KMS-11 (cell line): ENCODE data around the gene GRID1.

ENCODE experiments used
- H2AFZ ChIP-seq: fragments of 200-600 bp; sonication (generic); 2 replicates; pipeline ENCODE4 v1.6.1; 2016; ENCODE audit warnings: antibody characterized with exemption, mixed run types, low read depth
- H3K27ac ChIP-seq: fragments of 200-600 bp; sonication (generic); 2 replicates; pipeline ENCODE4 v1.6.1; 2016; ENCODE audit warnings: mild to moderate bottlenecking, mixed run types
- H3K27me3 ChIP-seq: fragments of 200-600 bp; sonication (generic); 2 replicates; pipeline ENCODE4 v1.6.1; 2017; ENCODE audit warnings: mild to moderate bottlenecking, low read depth, mixed run types, moderate library complexity; ENCODE audit not compliant: insufficient read depth
- H3K36me3 ChIP-seq: fragments of 200-600 bp; sonication (generic); 2 replicates; pipeline ENCODE4 v1.6.1; 2017; ENCODE audit warnings: mild to moderate bottlenecking, mixed run types; ENCODE audit not compliant: insufficient read depth
- H3K4me1 ChIP-seq: fragments of 200-600 bp; sonication (generic); 2 replicates; pipeline ENCODE4 v1.6.1; 2016; ENCODE audit warnings: mild to moderate bottlenecking, low read depth, mixed run types; ENCODE audit not compliant: poor library complexity, severe bottlenecking
- H3K4me2 ChIP-seq: fragments of 200-600 bp; sonication (generic); 2 replicates; pipeline ENCODE4 v1.7.0; 2016; ENCODE audit warnings: mild to moderate bottlenecking, mixed run types
- H3K4me3 ChIP-seq: fragments of 200-600 bp; sonication (generic); IDR thresholded peaks from 2 replicates; pipeline ENCODE4 v1.6.1; 2017; ENCODE audit warnings: low read depth, low read length, mixed read lengths; ENCODE audit not compliant: insufficient read depth
- H3K79me2 ChIP-seq: fragments of 200-600 bp; sonication (generic); 2 replicates; pipeline ENCODE4 v1.6.1; 2016; ENCODE audit warnings: low read depth, mixed run types; ENCODE audit not compliant: insufficient read depth
- H3K9ac ChIP-seq: fragments of 200-600 bp; sonication (generic); 2 replicates; pipeline ENCODE4 v1.6.1; 2016; ENCODE audit warnings: mild to moderate bottlenecking, mixed run types
- H4K20me1 ChIP-seq: fragments of 200-600 bp; sonication (generic); 2 replicates; pipeline ENCODE4 v1.6.1; 2016; ENCODE audit warnings: mild to moderate bottlenecking, mixed run types; ENCODE audit not compliant: insufficient read depth
- CTCF ChIP-seq: fragments of 200-600 bp; sonication (generic); conservative IDR thresholded peaks from 2 replicates; pipeline ENCODE4 v1.6.1; 2017; ENCODE audit warnings: low read depth, mild to moderate bottlenecking, antibody characterized with exemption, low read length, moderate library complexity, mixed read lengths

The GRID1 gene

GRCh38 chr10:86186633-86187032 is 180.0 kb downstream of the GRID1 start:
- no peak overlapping the region for H3K4me2 ChIP-seq
- H3K27ac ChIP-seq, result no peak overlapping the region
- H3K9ac ChIP-seq, result no peak overlapping the region
- no peaks in the 10 kb centered on the region for H3K79me2 ChIP-seq
- no peaks in the 10 kb centered on the region for H3K4me1 ChIP-seq
- no peak overlapping the region for H2AFZ ChIP-seq
- H3K36me3 ChIP-seq, result no peaks in the 10 kb centered on the region
- TF ChIP-seq CTCF, result no peak
- H4K20me1 ChIP-seq, result no peaks in the 10 kb centered on the region
- H3K27me3 ChIP-seq, result no peaks in the 10 kb centered on the region
- no peak overlapping the region for H3K4me3 ChIP-seq

- Histone ChIP-seq H3K27ac (no peak overlapping the region), H3K4me1 (no peaks in the 10 kb centered on the region), H3K9ac (no peak overlapping the region), H3K36me3 (no peaks in the 10 kb centered on the region), H3K27me3 (no peaks in the 10 kb centered on the region), H4K20me1 (no peaks in the 10 kb centered on the region), H3K79me2 (no peaks in the 10 kb centered on the region), H2AFZ (no peak overlapping the region), H3K4me2 (no peak overlapping the region), H3K4me3 (no peak overlapping the region)
- no peak for TF ChIP-seq CTCF
Observed at GRCh38 chr10:86182595-86182994, 184.0 kb downstream of the GRID1 start.

GRCh38 chr10:86182150-86182549 is 184.4 kb downstream of the GRID1 start:
- Histone ChIP-seq H3K36me3 (no peaks in the 10 kb centered on the region), H3K4me2 (no peak overlapping the region), H3K4me3 (no peak overlapping the region), H3K4me1 (no peaks in the 10 kb centered on the region), H3K27me3 (no peaks in the 10 kb centered on the region), H3K9ac (no peak overlapping the region), H2AFZ (no peak overlapping the region), H3K79me2 (no peaks in the 10 kb centered on the region), H4K20me1 (no peaks in the 10 kb centered on the region), H3K27ac (no peak overlapping the region)
- no peak for TF ChIP-seq CTCF

- no peak overlapping the region for H3K9ac ChIP-seq
- H3K27me3 ChIP-seq, result no peaks in the 10 kb centered on the region
- no peak overlapping the region for H3K4me3 ChIP-seq
- H4K20me1 ChIP-seq, result no peaks in the 10 kb centered on the region
- no peaks in the 10 kb centered on the region for H3K79me2 ChIP-seq
- H3K4me2 ChIP-seq, result no peak overlapping the region
- TF ChIP-seq CTCF, result no peak
- no peaks in the 10 kb centered on the region for H3K36me3 ChIP-seq
- no peak overlapping the region for H3K27ac ChIP-seq
- no peaks in the 10 kb centered on the region for H3K4me1 ChIP-seq
- no peak overlapping the region for H2AFZ ChIP-seq
Observed at GRCh38 chr10:86180861-86181260, 185.7 kb downstream of the GRID1 start.

- H3K4me2 ChIP-seq, result no peak overlapping the region
Observed at GRCh38 chr10:86179961-86180360, 186.6 kb downstream of the GRID1 start.

More at GRCh38 chr10:86179961-86180360, 186.6 kb downstream of the GRID1 start:
- no peak overlapping the region for H2AFZ ChIP-seq
- H3K4me3 ChIP-seq, result no peak overlapping the region
- TF ChIP-seq CTCF, result no peak
- H3K36me3 ChIP-seq, result no peaks in the 10 kb centered on the region
- H3K9ac ChIP-seq, result no peak overlapping the region
- no peaks in the 10 kb centered on the region for H4K20me1 ChIP-seq
- H3K4me1 ChIP-seq, result no peaks in the 10 kb centered on the region
- no peak overlapping the region for H3K27ac ChIP-seq
- H3K79me2 ChIP-seq, result no peaks in the 10 kb centered on the region
- no peaks in the 10 kb centered on the region for H3K27me3 ChIP-seq
